Pons (tissue), 1 donor: ENCODE results near the gene ELOA2.
"Not testable (repeated sequence)": the region's sequence is repeated elsewhere in the genome, so short reads cannot be mapped to it uniquely, and the experiment has no call there.

Experiments
- DNase-seq: peaks from one replicate; pipeline ENCODE4 v3.0.0-alpha.2; 2016; ENCODE audit warnings: low spot score

Gene ELOA2

GRCh38 chr18:47020757-47021156 is 14.7 kb downstream of the ELOA2 start:
- not testable (repeated sequence) for DNase-seq

GRCh38 chr18:47019870-47020269 is 15.6 kb downstream of the ELOA2 start:
- DNase-seq: not testable (repeated sequence)
